KOPT-K1 (cell line): ENCODE measurements around the gene PCK1.

ENCODE experiments used
- H3K27ac ChIP-seq: fragments of 200-600 bp; sonication (generic); 2 replicates; pipeline ENCODE4 v1.5.1; 2016; ENCODE audit warnings: antibody characterized with exemption, mild to moderate bottlenecking, low read depth, low read length; ENCODE audit not compliant: poor library complexity, severe bottlenecking
- H3K36me3 ChIP-seq: fragments of 200-600 bp; sonication (generic); 2 replicates; pipeline ENCODE4 v1.5.1; 2017; ENCODE audit warnings: antibody characterized with exemption, mild to moderate bottlenecking, low read length, moderate library complexity; ENCODE audit not compliant: insufficient read depth
- H3K9me3 ChIP-seq: fragments of 200-600 bp; sonication (generic); 2 replicates; pipeline ENCODE4 v1.5.1; 2017; ENCODE audit warnings: antibody characterized with exemption, low read length, mild to moderate bottlenecking; ENCODE audit not compliant: insufficient read depth, poor library complexity, severe bottlenecking

Gene PCK1

DNA sequence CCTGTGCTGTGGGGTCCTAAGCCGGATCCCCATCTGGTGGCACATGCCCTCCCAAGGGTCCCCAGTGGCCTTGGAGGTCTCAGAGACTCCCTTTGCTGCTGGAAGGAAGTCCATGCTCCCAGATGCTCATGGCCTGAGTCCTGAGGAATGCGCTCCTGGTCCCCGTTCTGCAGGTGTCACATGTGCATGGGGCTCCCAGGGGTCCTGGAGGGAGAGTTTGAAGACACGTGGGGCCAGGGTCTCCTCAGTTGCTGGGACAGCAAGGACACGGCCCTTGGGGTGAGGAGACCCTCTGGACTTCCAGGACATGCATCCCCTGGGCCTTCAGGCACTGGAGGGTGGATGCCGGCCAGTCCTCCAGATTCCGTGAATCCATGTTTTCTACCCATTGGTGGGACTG is 47.6 kb downstream of the PCK1 start:
- Histone ChIP-seq H3K9me3 (no peaks in the 10 kb centered on the region), H3K27ac (no peak overlapping the region), H3K36me3 (no peaks in the 10 kb centered on the region)

DNA sequence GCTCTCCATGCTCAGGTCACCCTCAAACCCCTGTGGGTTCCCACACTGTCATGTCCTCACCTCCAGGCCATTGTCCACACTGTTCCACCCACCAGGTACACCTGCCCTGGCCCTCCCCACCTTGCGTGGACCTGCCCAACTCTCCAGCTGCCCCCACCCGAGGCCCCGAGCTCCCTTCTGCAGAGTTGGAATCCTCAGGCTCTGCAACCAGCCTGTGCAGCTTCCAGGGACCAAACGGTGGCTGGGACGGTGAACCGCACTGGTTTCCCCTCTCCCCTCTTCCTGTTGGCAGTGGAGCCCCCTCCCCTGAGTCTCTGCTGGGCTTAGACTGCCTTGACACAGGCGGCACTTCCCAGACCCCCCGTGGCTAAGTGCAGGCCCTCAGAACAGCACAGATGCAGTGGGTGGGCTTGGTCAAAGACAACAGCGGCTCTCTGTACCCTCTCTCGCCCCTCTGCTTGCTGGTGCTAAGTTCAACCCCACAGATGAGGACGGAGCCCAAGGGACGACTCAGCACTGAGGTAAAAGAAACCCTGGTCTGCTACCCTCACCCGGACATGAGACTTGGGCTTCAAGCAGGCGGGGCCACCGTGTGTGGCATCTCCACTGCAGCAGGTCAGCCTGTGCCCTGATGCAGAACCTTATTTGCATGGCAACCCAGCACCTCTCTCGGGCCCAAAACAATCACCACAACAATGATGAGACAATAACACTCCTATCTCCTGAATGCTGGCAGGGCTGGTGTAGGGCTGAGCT is 48.4 kb downstream of the PCK1 start:
- H3K27ac ChIP-seq, result no peak overlapping the region
- H3K36me3 ChIP-seq, result no peaks in the 10 kb centered on the region

DNA sequence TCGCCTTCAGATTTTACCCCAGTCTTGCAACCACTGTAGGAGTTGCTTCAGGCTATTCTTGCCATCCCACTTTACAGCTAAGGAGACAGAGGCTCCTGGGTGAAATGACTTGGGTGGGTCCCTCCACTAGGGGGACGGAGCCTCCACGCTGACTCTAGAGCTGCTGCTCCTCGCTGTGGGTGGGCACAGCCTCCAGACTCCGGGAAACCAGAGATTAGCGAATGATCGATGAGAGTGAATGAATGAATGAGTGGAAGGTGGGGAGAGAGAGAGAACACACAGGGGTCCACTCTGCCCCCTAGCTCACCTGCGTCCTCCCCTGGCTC is 48.9 kb downstream of the PCK1 start:
- Histone ChIP-seq H3K9me3 (no peaks in the 10 kb centered on the region), H3K27ac (no peak overlapping the region), H3K36me3 (no peaks in the 10 kb centered on the region)

More for the DNA sequence above, 48.4 kb downstream of the PCK1 start:
- H3K9me3 ChIP-seq, result no peaks in the 10 kb centered on the region

DNA sequence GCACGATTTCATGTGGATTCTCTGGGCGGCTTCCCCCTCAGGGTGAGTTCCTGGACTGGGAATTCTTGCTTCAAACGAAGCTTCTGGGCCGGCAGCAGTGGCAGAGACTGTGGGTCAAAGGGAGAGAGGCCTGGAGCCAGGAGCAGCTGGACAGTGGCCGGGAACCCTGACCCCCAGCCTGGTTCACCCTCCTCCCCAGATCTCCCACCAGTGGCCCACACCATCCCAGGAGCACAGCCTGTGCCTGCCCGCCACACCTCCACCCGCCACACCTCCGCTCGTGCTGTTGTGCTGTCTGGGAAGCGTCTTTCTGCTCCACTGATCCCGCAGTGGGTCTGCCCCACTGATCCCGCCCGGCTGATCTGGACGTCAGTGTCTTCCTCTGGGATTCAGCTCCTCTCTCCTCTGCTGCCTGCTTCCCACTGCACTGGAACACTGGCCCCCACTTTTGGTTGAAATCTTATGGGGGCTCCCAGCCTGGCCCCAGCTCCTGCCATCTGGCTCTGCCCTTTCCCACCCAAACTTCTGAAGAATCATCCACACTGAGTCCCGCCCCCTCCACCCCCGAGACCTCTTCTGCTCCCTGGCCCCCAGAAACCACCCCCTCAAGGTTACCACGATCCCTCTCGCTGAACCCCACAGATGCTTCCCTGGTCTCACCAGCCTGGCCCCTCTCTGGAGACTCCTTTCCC is 49.5 kb downstream of the PCK1 start:
- Histone ChIP-seq H3K9me3 (no peaks in the 10 kb centered on the region), H3K36me3 (no peaks in the 10 kb centered on the region), H3K27ac (no peak overlapping the region)

DNA sequence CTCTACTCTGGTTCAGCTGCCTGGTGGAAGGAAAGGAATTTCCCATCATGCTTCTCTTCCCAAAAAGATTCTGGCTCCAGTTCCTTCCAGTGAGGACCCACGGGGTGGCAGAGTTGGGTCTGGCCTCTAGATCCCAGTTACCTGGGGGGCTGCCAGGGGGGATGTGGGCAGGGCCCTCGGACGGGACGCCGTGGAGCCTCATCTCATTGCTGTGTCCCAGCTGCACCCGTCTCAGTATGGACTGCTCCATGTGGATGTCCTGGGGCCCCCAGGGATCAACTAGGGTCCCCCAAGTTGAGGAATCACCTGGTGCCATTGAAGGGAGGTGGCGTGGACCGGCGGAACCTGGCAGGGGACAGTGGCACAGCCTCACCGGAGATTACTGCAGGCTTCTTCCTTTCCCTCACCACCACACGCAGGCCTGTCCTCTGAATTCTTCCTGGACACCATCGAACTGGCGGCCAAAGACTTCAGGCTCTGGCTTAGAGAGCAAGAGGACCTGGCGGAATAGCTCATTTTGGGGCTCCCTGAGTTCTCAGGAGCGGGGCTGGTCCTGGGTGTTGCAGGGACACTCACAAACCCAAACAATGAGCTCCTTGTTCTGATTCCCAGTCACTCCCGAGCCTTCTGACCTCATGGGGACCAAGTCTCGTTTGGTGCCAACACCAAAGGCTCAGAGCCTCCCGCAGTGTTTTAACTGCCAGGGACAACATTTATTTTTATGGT is 50.8 kb downstream of the PCK1 start:
- Histone ChIP-seq H3K36me3 (no peaks in the 10 kb centered on the region), H3K9me3 (no peaks in the 10 kb centered on the region)

DNA sequence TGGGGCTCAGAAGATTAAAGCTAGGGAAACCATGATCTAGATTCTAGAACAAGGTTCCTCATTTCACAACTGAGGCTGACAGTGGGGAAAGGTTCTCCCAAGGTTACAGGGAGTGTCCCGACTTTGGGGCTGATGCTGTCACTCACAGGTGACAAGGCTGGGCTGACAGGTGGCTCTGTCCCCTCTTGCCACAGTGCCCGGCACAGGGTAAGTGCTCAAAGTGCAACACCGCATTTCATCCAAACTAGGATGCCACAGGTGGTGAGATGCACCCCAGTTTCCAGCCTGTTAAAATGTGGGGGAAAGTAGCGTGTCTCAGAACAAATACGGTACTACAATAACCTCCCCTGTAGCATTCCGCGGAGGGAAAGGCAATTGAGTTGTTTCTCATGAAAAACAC is 51.5 kb downstream of the PCK1 start:
- Histone ChIP-seq H3K27ac (no peak overlapping the region), H3K36me3 (no peaks in the 10 kb centered on the region), H3K9me3 (no peaks in the 10 kb centered on the region)

More for the DNA sequence above, 50.8 kb downstream of the PCK1 start:
- no peak overlapping the region for H3K27ac ChIP-seq

DNA sequence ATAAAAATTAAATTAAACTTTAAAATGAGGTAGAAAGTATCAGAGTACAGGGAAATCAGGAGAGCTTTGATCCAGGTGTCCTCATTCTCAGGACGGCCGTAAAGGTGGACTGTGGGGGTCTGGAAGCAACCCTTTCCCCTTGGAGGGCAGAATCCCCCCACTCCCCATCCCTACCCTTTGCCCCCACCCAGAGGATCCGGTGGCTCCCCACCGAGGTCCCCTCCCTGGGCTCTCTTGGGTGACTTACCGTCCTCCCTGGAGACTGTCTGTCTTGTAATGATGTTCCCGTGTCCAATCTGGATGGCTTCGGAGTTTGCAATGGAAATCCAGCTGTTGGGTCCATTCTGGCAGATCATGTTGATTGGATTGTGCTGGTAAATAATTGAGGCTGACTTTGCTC is 52.0 kb downstream of the PCK1 start:
- Histone ChIP-seq H3K9me3 (no peaks in the 10 kb centered on the region), H3K27ac (no peak overlapping the region), H3K36me3 (no peaks in the 10 kb centered on the region)

DNA sequence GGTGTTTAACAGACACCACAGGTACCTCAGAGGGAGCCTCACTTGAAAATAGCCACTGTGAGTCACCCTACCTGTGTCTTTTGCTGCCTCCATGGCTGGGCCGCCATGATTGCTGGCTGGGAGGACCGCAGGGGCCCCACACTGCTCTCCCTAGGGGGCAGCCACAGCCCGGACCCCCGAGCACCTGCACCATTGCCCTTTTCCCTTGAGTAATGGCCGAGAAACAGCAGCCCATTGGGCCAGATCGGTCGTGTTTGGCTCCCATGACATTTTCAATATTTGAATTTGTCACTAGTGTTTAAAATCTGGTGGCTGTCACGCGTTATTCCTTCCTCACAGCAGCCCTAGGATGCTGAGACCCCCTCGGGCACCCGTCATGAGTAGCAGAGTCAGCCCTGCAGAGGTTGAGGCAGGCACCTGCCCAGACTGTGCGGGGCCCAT is 52.6 kb downstream of the PCK1 start:
- H3K36me3 ChIP-seq, result no peaks in the 10 kb centered on the region
- no peaks in the 10 kb centered on the region for H3K9me3 ChIP-seq
- H3K27ac ChIP-seq, result no peak overlapping the region

DNA sequence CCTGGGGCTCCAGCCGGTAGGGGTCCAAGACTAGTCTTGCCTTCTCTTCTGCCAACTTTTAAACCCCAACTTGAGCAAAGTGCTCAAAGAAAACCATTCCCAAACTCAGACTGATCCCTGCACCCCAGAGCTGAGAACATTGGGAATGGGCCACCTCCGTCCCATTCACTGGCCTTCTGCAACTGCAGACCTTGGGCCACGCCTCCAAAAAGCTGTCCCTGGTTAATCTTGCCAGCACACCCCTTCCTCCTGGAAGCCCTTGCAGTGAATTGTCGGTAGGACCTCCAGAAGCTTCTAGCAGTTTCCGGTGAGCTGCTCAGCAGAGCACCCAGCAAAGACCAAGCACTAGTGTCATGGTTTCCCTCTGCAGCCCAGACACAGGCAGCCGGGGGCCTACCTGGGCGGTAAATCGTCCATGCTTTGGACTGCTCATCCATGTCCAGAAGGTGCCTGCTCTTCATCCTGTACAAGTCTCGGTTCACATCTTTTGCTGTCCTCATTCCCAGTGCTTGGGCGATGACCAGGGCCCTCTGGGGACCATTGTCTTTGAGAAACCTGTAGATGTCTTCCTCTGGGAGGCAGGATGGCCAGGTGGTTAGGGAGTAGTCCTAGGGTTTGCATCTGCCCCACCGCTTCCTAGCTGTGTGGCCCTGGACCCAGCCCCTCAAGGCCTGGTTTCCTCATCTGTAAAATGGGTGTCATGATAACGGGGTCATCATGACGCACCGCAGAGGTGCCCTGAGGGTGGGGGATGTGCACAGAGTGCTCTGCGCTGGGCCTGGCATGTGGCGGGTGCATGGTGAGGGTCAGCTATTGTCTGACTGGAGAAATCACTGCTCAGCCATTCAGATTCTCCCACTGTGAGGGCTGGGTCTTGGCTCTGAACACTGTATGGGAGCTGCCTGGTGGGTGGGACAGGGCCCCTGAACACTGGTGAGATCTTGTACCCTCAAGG is 53.9 kb downstream of the PCK1 start:
- H3K27ac ChIP-seq, result no peak overlapping the region

DNA sequence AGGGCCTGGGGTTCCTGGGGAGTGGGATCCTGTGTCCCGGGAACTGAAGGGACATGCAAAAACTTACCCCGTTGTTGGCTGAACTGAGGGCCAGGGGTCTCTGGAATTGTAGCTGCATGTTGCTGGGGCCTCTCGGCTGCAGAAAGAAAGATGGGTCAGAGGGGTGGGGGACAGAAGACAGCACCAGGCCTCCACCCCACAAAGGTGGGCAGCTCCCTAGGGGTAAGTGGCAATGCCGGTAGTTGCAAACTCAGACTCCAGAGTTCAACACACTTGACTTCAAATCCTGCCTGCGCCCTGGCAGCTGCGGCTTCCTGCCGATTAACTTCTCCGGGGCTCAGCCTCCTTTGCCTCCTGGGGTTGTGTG is 54.5 kb downstream of the PCK1 start:
- no peaks in the 10 kb centered on the region for H3K36me3 ChIP-seq
- no peak overlapping the region for H3K27ac ChIP-seq
- H3K9me3 ChIP-seq, result no peaks in the 10 kb centered on the region

More for the DNA sequence above, 53.9 kb downstream of the PCK1 start:
- H3K9me3 ChIP-seq, result no peaks in the 10 kb centered on the region
- H3K36me3 ChIP-seq, result no peaks in the 10 kb centered on the region

DNA sequence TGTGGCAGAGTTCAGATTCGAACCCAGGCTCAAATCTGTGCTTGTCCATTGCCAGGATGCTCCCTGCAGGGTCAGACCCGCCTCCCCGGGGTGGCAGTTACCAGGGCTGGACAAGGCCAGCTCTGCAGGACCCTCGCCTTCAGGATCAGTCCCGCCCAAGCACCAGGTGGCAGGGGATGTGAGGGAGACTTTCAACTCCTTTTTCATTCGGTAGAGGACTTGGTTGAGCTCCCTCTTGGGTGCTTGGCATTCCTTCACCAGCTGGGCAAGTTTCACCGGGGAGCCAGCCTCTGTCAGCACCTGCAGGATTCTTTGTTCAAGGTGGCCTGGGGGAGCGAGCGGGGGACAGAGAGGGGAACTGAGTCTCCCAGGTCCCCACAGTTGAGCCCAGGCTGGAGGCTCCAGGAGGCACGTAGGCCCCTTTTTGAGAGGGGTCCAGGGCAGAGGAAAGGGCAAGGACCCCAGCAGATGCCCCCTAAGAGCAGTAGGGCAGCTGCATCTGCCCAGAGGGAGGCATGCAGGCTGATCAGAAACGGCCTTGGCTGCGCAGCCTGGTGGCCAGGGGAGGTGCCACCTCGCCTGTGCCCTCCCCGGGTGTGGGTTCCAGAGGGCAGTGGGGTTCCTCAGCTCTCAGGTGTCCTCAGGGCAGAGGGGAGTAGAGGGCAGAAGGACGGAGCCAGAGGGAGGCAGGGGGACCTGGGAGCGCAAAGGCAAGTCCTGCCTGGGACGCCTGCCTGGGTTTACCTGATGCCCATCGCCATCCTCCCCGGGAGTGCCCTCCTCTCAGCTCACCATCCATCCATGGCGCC is 55.4 kb downstream of the PCK1 start:
- Histone ChIP-seq H3K27ac (no peak overlapping the region), H3K9me3 (no peaks in the 10 kb centered on the region), H3K36me3 (no peaks in the 10 kb centered on the region)

DNA sequence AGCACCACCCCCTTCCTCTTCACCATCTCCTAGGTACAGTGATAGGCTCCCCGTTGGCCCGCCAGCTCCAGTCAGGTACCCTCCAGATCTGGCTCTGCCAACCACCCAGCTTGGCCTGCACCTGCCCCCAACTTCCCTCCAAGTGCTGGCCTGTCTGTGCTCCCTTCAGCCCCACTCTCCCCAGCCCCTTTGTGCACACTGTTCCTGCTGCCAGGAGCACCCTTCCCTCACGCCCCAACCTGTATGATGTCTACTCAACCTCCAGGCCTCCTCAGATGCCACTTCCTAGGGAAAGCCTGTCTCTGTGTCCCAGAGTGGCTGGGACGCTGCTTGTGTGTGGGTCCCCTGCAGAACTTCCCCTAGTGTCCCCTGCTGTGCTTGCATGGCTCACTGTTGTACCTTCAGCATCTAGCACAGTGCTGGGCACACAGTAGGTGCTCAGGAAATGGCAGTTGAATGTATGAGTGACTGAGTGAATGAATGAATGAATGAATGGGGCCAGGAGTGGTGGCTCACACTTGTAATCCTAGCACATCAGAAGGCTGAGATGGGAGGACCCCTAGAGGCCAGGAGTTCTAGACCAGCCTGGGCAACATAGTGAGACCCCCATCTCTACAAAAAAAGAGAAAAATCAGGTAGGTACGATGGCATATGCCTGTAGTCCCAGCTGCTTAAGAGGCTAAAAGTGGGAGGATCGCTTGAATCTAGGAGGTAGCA is 56.3 kb downstream of the PCK1 start:
- H3K36me3 ChIP-seq, result no peaks in the 10 kb centered on the region
- H3K9me3 ChIP-seq, result no peaks in the 10 kb centered on the region
- no peak overlapping the region for H3K27ac ChIP-seq
